Thoracic aorta (tissue), 2 donors: Measurements from ENCODE around the gene ATP11C. TPM values are rescaled to one million over a fixed set of nuclear protein-coding genes. Genes with fewer than 3 reads are reported as not detected.
A peak's percentile ranks its signal among the peaks of the same experiment; 100 is the strongest.
"Not testable (repeated sequence)": the region's sequence is repeated elsewhere in the genome, so short reads cannot be mapped to it uniquely, and the experiment has no call there.

Experiments used
- ATAC-seq: fragments of 150-250 bp; one replicate; pipeline ENCODE4 v1.8.0; 2017; ENCODE audit warnings: low read depth; ENCODE audit not compliant: insufficient number of reproducible peaks, low FRiP score
- DNase-seq: peaks from one replicate; pipeline ENCODE4 v3.0.0-alpha.2; 2020; ENCODE audit warnings: low spot score
- H3K27ac ChIP-seq, 2 donors: fragments of 200-600 bp; sonication (generic); 1 replicate in 1 of 2; 2 replicates in 1 of 2; pipeline ENCODE4 v1.5.1; 2016; ENCODE audit warnings: mild to moderate bottlenecking in 2 of 2, moderate library complexity in 2 of 2
- H3K27me3 ChIP-seq: fragments of 200-600 bp; sonication (generic); replicated peaks from 2 replicates; pipeline ENCODE4 v1.6.0; 2016; ENCODE audit warnings: mild to moderate bottlenecking; ENCODE audit not compliant: insufficient read depth
- H3K36me3 ChIP-seq: fragments of 200-600 bp; sonication (generic); one replicate; pipeline ENCODE4 v1.5.1; 2016
- H3K4me1 ChIP-seq, 2 donors: fragments of 200-600 bp; sonication (generic); 1 replicate in 1 of 2; 2 replicates in 1 of 2; pipeline versions ENCODE4 v1.5.1 to v1.6.0; 2016; ENCODE audit warnings: low read depth in 2 of 2, mild to moderate bottlenecking in 1 of 2; ENCODE audit not compliant: control insufficient read depth in 1 of 2
- H3K4me3 ChIP-seq: fragments of 200-600 bp; sonication (generic); 2 replicates; pipeline ENCODE4 v1.5.1; 2016; ENCODE audit warnings: mild to moderate bottlenecking
- H3K9me3 ChIP-seq: fragments of 200-600 bp; sonication (generic); 2 replicates; pipeline ENCODE4 v1.5.1; 2016
- CTCF ChIP-seq: fragments of 200-600 bp; sonication (generic); IDR thresholded peaks from one replicate; pipeline ENCODE4 v1.5.1; 2019; ENCODE audit warnings: antibody characterized with exemption
- total RNA-seq, 2 donors: library from RNA; depleted of rRNA; stranded (reverse); fragments of >200 nt; gene quantifications; one replicate each; pipeline versions ENCODE4 v1.1.0 to v1.2.3, GENCODE V29; 2016

ATP11C gene
- total RNA-seq, 2 donors from 2014 or later, result 26.7 to 62.4 TPM

- no peak for DNase-seq
- no peaks in the 10 kb centered on the region for H3K36me3 ChIP-seq
- no peaks in the 10 kb centered on the region for H3K27me3 ChIP-seq
- peak overlapping the region in 1 of 2 donors; percentile 30 for H3K27ac ChIP-seq
- no peak for TF ChIP-seq CTCF
- ATAC-seq, result no peak
- H3K9me3 ChIP-seq, result no peaks in the 10 kb centered on the region
- H3K4me1 ChIP-seq, result peaks cover 0 to 9% of the 10 kb centered on the region in 2 donors
- H3K4me3 ChIP-seq, result no peak overlapping the region
These were observed 8.7 kb downstream of the ATP11C start for GRCh38 chrX:139924069-139924695.

DNA sequence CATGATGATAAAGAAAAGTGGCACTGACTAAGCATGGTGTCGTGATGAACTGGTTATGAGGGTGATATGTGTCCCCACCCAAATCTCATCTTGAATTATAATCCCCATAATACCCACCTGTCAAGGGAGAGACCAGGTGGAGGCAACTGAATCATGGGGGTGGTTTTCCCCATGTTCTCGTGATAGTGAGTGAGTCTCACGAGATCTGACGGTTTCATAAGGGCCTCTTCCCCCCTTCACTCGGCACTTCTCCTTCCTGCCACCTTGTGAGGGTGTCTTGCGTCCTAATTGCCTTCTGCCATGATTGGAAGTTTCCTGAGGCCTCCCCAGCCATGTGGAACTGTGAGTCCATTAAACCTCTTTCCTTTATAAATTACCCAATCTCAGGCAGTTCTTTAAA, 11.7 kb downstream of the ATP11C start:
- H3K27me3 ChIP-seq, H3K27ac ChIP-seq, H3K4me3 ChIP-seq, H3K4me1 ChIP-seq, H3K36me3 ChIP-seq, ATAC-seq, H3K9me3 ChIP-seq, DNase-seq: not testable (repeated sequence)

- no peak for TF ChIP-seq CTCF
- Histone ChIP-seq H3K4me3 (no peak overlapping the region), H3K36me3 (no peaks in the 10 kb centered on the region), H3K4me1 (peaks cover 0 to 8% of the 10 kb centered on the region in 2 donors), H3K27me3 (no peaks in the 10 kb centered on the region), H3K9me3 (no peaks in the 10 kb centered on the region), H3K27ac (no peak overlapping the region)
- DNase-seq (no peak), ATAC-seq (no peak)
These were observed 12.5 kb downstream of the ATP11C start for GRCh38 chrX:139920316-139920715.

DNA sequence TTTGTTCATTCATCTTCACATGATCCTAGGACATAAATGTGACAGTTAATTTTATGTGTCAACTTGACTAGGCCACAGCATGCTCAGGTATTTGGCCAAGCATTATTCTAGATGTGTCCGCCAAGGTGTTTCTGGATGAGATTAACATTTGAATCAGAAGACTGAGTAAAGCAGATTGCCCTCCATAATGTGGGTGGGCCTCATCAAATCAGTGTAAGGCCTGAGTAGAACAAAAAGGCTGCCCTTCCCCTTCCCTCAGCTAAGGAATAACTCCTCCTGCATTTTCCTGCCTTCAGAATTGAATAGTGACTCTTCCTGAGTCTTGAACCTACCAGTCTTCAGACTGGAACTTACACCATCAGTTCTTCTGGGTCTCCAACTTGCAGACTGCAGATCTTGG, 18.4 kb downstream of the ATP11C start:
- no peak for TF ChIP-seq CTCF
- no peaks in the 10 kb centered on the region for H3K4me1 ChIP-seq
- H3K36me3 ChIP-seq, result no peaks in the 10 kb centered on the region
- no peak for ATAC-seq
- H3K27ac ChIP-seq, result no peak overlapping the region
- no peak overlapping the region for H3K4me3 ChIP-seq
- DNase-seq, result no peak
- no peaks in the 10 kb centered on the region for H3K9me3 ChIP-seq
- no peaks in the 10 kb centered on the region for H3K27me3 ChIP-seq

- no peak for TF ChIP-seq CTCF
These were observed 23.1 kb downstream of the ATP11C start for GRCh38 chrX:139909712-139910111.

DNA sequence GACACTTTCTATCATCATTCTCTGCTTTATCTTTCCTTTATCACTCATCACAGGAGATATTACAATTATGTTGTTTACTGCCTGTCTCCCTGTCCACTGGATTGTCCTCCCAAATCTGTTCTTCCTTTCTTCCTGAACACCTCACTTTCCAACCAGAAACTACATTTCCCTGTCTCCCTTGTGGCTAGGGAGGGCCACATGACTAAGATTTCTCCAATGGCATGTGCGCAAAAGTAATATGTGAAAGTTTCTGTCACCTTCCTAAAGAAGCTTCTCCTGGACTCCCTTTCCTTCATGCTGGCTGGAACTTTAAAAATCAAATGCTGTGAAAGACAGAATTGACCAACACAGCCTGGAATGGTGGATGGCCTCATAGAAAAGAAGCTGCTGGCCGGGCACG, 25.8 kb downstream of the ATP11C start:
- ATAC-seq, result no peak
- Histone ChIP-seq H3K9me3 (no peaks in the 10 kb centered on the region), H3K27ac (no peak overlapping the region), H3K4me3 (no peak overlapping the region), H3K27me3 (no peaks in the 10 kb centered on the region), H3K4me1 (no peaks in the 10 kb centered on the region), H3K36me3 (no peaks in the 10 kb centered on the region)
- no peak for DNase-seq
- no peak for TF ChIP-seq CTCF

More at GRCh38 chrX:139909712-139910111, 23.1 kb downstream of the ATP11C start:
- DNase-seq (no peak), ATAC-seq (no peak)
- no peak overlapping the region for H3K4me3 ChIP-seq
- no peaks in the 10 kb centered on the region for H3K36me3 ChIP-seq
- no peaks in the 10 kb centered on the region for H3K4me1 ChIP-seq
- no peak overlapping the region for H3K27ac ChIP-seq
- no peaks in the 10 kb centered on the region for H3K9me3 ChIP-seq
- H3K27me3 ChIP-seq, result no peaks in the 10 kb centered on the region
